Ishikawa (cell line): Measurements from ENCODE around the gene TSPAN31.

Experiments used
- CREB1 ChIP-seq: IDR thresholded peaks from 2 replicates; pipeline ENCODE4 v1.6.1; 2012; ENCODE audit warnings: low read depth
- EGR1 ChIP-seq: IDR thresholded peaks from 2 replicates; pipeline ENCODE4 v1.6.1; 2012
- EP300 ChIP-seq: IDR thresholded peaks from 2 replicates; pipeline ENCODE4 v1.6.1; 2012; ENCODE audit warnings: borderline replicate concordance
- TAF1 ChIP-seq: IDR thresholded peaks from 2 replicates; pipeline ENCODE4 v1.6.1; 2012; ENCODE audit warnings: low read depth, mild to moderate bottlenecking
- TEAD4 ChIP-seq: IDR thresholded peaks from 2 replicates; pipeline ENCODE4 v1.6.1; 2012
- TF ChIP-seq, protein P1 (sequence below): IDR thresholded peaks from 2 replicates; pipeline ENCODE4 v1.6.1; 2012
- TF ChIP-seq, protein P2 (sequence below): IDR thresholded peaks from 2 replicates; pipeline ENCODE4 v1.6.1; 2012; ENCODE audit warnings: low read depth, mild to moderate bottlenecking

DNA sequence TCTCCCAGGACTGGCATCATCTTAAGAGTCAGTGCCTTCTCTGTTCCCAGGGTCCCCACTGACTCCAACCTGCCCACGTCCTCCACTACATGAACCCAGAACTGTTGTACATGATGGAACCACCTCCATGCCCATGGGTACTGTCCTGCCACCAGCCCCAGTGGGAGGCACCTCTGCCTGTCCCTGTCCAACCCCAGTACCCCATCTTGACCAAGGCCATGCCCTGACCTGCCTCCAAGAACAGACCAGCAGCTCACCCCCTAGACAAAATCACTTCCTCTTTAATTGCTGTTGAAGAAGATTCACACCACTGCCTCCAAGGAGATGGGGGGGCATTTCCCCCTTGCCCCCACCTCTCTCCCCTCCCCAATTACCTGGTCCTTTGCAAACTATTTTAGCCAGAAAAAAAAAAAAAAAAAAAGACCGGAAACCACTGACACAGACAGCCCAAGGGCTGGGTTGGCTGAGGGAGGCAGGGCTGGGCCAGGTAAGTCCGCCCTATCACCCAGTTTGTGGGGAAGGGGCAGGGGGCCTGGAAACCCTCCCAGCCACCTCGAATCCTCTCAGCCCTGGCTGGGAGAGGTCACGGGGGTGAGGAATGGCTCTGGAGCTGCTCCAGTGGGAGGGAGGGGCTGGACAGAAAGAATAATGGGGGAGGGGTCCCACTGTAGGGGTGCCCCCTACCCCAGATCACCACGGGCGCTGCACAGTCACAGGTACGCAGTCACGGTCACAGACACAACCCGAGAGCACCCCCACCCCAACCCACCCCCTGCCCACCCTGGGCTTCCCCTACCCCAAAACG is 19.7 kb upstream of the TSPAN31 start:
- TF ChIP-seq, protein P1, sequence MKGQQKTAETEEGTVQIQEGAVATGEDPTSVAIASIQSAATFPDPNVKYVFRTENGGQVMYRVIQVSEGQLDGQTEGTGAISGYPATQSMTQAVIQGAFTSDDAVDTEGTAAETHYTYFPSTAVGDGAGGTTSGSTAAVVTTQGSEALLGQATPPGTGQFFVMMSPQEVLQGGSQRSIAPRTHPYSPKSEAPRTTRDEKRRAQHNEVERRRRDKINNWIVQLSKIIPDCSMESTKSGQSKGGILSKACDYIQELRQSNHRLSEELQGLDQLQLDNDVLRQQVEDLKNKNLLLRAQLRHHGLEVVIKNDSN, result no peak
- TF ChIP-seq EP300 (no peak), TAF1 (no peak), TEAD4 (no peak), CREB1 (no peak), EGR1 (no peak)
- TF ChIP-seq, protein P2, sequence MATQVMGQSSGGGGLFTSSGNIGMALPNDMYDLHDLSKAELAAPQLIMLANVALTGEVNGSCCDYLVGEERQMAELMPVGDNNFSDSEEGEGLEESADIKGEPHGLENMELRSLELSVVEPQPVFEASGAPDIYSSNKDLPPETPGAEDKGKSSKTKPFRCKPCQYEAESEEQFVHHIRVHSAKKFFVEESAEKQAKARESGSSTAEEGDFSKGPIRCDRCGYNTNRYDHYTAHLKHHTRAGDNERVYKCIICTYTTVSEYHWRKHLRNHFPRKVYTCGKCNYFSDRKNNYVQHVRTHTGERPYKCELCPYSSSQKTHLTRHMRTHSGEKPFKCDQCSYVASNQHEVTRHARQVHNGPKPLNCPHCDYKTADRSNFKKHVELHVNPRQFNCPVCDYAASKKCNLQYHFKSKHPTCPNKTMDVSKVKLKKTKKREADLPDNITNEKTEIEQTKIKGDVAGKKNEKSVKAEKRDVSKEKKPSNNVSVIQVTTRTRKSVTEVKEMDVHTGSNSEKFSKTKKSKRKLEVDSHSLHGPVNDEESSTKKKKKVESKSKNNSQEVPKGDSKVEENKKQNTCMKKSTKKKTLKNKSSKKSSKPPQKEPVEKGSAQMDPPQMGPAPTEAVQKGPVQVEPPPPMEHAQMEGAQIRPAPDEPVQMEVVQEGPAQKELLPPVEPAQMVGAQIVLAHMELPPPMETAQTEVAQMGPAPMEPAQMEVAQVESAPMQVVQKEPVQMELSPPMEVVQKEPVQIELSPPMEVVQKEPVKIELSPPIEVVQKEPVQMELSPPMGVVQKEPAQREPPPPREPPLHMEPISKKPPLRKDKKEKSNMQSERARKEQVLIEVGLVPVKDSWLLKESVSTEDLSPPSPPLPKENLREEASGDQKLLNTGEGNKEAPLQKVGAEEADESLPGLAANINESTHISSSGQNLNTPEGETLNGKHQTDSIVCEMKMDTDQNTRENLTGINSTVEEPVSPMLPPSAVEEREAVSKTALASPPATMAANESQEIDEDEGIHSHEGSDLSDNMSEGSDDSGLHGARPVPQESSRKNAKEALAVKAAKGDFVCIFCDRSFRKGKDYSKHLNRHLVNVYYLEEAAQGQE, result no peak
